Stimulated activated CD8-positive, alpha-beta memory T cell treated with anti-CD3 and anti-CD28 coated beads, Interleukin-2, amount 100 ng/mL, for 1 hour (primary cell): Measurements from ENCODE around the gene PCSK5.
"Not testable (repeated sequence)": the region's sequence is repeated elsewhere in the genome, so short reads cannot be mapped to it uniquely, and the experiment has no call there.

Source experiments
- DNase-seq, 2 donors: peaks; one replicate each; pipeline ENCODE4 v3.0.0-alpha.2; 2020; ENCODE audit warnings: low read depth in 2 of 2

Gene PCSK5

GRCh38 chr9:76246680-76247079 is 356.2 kb downstream of the PCSK5 start:
- no peak for DNase-seq

- DNase-seq = no peak
Measured at GRCh38 chr9:76247426-76247825, 357.0 kb downstream of the PCSK5 start.

DNA sequence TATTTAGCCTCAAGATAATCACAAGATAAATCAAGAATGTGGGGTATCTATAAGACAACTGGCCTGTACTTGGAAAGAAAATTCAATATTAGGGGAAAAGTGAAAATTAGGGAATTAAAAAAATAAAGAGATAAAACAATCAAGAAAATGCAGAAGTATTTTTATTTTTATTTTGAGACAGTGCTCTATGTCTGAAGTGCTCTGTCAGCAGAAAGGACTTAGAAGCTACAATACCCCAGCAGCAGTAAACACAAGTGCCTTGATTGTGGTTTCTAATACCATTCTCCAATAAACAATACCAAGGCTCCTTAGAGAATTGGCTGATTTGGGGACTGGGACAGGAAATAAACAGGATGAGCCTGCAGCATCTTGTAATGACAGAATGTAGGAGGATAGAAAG is 358.8 kb downstream of the PCSK5 start:
- DNase-seq = no peak

GRCh38 chr9:76255781-76256455 is 365.4 kb downstream of the PCSK5 start:
- no peak for DNase-seq

GRCh38 chr9:76257311-76257710 is 366.8 kb downstream of the PCSK5 start:
- no peak for DNase-seq

DNA sequence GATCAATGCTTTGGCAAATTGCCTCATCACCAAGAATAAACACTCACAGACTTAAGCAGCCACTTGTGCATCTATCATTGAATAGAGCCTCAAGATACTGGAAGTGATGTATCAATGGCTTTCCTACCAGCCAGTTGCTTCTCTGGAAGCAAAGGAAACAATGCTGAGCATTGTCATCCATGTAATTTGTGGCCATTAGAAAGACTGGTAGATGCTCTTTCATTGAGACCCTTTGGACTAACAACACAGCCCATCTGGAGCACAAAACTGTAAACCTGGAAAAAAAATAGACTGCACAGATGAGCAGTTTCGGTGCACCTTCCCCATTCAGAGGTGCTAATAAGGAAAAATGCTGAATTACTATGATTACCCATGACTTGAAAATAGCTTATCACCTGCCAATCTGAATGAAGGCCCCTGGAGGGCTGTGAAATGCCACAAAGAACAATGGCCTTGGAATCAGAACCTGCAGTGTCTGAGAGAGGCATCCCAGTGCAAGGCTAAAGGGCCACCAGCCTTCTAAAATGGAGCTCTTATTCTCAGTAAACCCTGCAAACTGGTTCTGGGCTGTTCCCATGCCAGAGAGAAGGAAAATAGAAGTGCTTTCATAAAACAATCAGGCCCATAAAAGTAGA is 376.3 kb downstream of the PCSK5 start:
- no peak for DNase-seq

- DNase-seq = no peak
Measured at GRCh38 chr9:76267284-76267652, 376.8 kb downstream of the PCSK5 start.

- no peak for DNase-seq
Measured at GRCh38 chr9:76269789-76270188, 379.3 kb downstream of the PCSK5 start.

DNA sequence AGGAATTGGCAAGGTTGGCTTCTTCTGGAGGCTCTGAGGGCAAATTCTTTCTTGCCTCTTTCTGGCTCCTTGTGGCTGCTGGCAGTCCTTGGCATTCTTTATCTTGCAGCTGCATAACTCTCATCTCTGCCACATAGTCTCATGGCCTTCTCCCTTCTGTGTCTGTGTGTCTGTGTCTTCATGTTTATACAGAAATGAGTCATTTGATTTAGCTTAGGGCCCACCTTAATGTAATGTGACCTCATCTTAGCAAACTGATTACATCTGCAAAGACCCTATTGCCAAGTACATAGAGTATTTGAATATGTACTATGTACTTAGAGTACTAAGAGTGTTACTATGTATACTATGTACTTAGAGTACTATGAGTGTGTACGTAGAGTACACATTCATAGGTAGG is 381.3 kb downstream of the PCSK5 start:
- no peak for DNase-seq

DNA sequence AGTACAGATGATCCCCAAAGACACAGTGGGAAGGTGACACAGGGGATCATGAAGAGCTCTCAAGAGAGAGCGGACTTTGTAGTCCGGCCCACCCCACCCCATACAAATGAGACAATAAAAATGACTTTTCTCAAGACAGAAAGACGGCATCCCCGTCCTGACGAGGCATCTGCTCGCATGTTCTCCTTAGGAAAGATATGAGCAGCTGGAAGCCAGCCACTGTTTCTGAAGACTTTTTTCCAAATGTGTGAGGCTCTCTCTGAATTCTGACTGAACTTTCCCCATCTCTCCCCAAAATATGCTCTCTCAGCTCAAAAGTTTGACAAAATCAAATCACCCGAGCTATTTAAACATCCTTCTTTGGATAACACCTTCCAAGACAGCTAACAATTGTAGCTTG is 398.6 kb downstream of the PCSK5 start:
- DNase-seq = no peak

DNA sequence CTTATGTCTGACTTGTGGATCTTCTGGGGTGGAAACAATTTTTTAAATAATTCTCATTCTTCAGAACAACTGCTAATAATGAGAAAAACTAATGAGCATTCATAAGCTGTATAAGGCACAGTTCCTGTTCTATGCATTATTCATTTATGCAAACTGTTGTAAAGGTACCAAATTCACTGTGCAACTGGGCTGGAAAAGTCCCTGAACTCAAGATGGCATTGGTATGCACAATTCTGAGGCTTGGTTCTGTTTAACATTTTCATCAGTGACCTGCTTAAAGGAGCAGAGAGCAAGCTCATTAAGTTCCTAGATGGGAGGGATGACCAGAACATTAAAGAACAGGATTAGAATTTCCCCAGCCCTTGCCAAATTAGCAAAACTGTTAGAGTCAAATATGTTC is 399.2 kb downstream of the PCSK5 start:
- no peak for DNase-seq

- DNase-seq = no peak
Measured at GRCh38 chr9:76290555-76290954, 400.1 kb downstream of the PCSK5 start.

DNA sequence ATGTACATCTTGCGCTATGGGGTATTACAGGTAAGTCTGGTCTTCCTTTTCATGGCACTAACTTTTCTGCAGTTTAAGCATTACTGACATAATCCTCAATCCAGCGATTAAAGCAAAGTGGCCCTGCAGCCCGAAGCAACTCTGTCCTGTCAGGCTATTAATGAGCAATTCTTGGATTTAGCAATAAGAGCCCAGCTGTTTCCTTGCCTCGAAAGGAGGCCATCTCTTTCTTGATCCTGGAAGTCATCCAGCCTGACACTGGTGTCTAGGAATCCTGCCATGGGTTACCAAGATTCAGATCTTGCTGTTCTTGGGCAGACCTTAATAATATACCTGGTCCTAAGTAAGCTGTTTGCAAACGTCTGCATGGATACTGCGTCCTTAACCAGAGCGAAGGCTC is 401.8 kb downstream of the PCSK5 start:
- DNase-seq = no peak

DNA sequence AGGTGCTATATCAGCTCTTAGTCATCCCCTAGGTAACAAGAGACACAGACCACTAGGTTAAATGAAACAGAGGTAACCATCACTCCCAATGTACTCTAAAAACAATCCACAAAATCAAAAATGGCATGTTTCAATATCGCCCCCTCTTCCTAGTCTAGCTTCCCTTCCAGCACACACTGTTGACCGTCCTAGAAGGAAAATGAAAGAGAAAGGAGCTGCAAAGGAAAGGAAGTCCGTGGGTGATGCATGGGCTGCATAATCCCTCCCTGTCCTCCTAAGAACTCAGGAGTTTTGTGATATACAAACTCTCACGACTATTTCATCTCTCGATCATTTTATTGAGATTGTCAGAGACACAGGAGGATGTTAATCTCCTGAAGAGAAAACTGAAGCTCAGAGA is 402.2 kb downstream of the PCSK5 start:
- no peak for DNase-seq

DNA sequence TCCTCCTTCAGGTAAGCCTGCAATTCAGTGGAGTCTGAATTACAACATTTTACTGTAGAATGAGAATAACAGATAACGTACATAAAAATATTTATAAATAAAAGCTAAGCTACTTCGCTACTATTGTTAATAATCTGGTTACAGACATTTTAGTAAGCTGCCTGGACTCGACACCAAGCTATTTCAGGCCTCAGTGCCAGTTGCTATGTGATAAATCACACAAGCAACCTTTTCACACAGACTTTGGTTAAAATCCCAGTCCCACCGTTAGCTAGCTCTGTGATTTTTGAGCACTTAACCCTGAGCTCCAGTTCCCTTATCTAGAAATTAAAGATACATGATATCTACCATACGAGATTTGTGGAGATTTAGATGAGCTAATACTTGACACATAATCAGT is 403.8 kb downstream of the PCSK5 start:
- DNase-seq = no peak

GRCh38 chr9:76296561-76297310 is 406.3 kb downstream of the PCSK5 start:
- DNase-seq = no peak

- no peak for DNase-seq
Measured at GRCh38 chr9:76297721-76298239, 407.3 kb downstream of the PCSK5 start.

- no peak for DNase-seq
Measured at GRCh38 chr9:76298521-76299144, 408.2 kb downstream of the PCSK5 start.

DNA sequence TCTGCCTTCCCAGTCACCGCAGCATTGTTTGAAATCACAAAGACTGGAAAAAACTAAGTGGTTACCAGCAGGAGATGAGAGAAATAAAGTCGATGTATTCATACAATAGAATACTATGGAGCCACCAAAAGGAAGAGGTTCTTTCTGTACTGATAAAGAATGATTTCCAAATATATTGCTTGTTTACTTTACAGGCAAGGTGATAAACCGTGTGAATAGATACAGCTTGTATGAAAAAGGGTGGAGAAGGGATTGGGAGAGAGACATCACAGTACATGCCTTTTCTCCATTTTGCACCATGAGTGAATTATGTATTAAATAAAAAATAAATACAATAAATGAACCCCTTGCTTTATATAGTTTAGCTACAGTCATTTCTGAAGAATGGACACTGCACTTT is 412.1 kb downstream of the PCSK5 start:
- no peak for DNase-seq

DNA sequence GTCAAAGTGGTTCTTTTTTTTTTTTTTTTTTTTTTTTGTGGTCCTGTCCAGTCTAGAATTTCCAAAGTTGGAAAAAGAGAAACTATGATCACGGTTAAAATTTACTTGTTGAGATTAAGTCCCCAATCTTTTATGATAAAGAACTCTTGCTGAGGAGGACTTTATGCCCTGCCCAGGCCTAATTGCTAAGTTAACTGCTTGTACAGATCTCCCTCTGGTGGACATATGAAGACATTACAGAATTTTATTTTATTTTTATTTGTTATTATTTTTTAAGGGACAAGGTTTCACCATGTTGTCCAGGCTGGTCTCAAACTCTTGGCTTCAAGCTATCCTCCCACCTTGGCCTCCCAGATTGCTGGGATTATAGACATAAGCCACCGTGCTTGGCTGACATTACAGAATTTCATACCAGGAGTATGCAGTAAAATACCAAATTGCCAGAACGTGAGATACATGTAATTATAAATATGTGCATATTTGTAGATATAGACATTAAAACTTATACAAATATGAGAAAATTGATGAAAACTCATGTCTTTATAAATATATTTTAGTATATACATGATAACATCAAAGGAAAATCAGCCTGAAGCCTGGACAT is 412.6 kb downstream of the PCSK5 start:
- no peak for DNase-seq

DNA sequence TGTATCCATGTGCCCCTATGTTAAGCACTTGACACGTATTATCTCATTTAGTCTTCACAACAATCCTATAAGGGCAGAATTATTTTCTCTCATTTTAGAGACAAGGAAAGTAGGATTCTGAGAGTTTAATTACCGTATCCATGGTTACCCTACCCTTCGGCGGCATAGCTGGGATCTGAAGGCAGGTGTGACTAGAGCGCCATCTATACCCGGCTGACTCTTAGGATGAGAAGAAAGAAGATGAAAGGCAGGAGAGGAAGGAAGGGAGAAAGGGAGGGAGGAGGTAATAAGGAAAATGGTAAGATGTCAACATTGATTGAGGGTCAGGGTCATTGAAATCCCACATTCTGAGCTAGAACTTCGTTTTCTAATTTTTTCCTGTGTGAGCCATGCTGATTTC is 416.6 kb downstream of the PCSK5 start:
- DNase-seq = not testable (repeated sequence)

DNA sequence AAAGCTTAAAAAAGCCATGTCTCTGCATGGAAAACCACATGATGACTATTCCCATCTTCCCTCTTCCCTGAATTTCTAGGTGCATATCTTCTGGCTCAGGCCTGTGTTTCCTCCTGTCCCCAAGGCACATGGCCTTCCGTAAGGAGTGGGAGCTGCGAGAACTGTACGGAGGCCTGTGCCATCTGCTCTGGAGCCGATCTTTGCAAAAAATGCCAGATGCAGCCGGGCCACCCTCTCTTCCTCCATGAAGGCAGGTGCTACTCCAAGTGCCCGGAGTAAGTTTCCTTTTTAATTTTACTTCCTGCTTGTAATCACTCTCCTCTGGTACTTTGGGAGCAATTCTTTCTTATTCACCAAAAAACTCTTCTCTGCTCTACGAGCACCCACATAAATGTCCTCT is 420.1 kb downstream of the PCSK5 start:
- no peak for DNase-seq
